ENCODE results near the gene ESRRA.

Gene ESRRA

GRCh38 chr11:64351136-64351631 is 45.9 kb downstream of the ESRRA start:
- no peak for DNase-seq (ENCODE audit: low read depth in 2 of 2)

DNA sequence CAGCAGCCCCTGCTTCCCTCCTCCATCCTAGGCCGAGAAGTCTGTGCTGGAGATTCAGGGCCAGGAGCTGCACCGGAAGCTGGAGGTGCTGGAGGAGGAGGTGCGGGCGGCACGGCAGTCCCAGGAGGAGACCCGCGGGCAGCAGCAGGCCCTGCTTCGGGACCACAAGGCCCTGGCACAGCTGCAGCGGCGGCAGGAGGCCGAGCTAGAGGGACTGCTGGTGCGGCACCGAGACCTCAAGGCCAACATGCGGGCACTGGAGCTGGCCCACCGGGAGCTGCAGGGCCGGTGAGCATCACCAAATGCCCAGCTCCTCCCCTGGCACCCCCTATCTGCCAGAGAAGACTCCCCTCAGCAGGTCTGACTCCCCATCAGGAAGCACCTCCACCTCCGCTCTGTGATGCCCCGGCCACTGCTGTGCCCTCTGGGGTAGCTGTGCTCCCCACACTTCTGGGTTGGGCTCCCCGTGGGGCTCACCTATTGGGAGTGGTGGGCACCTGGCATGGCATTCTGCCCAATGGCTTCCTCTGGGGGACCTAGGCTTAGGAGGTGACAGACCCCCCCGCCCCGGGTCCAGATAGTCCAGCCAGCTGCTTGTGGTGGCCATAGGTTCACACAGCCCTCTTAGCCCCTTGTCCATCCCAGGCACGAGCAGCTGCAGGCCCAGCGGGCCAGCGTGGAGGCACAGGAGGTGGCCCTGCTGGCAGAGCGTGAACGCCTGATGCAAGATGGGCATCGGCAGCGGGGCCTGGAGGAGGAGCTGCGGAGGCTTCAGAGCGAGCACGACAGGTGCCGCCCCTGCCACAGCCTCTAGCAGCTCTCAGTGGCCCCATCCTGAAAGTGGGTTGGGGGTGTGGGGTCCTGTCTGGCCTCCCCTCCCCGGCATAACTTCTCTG is 47.0 kb downstream of the ESRRA start:
- DNase-seq (ENCODE audit: low read depth in 2 of 2): no peak

- DNase-seq (ENCODE audit: low read depth in 2 of 2): no peak
Observed at GRCh38 chr11:64352995-64353714, 47.8 kb downstream of the ESRRA start.

- no peak for DNase-seq (ENCODE audit: low read depth in 2 of 2)
Observed at GRCh38 chr11:64353715-64354506, 48.6 kb downstream of the ESRRA start.

DNA sequence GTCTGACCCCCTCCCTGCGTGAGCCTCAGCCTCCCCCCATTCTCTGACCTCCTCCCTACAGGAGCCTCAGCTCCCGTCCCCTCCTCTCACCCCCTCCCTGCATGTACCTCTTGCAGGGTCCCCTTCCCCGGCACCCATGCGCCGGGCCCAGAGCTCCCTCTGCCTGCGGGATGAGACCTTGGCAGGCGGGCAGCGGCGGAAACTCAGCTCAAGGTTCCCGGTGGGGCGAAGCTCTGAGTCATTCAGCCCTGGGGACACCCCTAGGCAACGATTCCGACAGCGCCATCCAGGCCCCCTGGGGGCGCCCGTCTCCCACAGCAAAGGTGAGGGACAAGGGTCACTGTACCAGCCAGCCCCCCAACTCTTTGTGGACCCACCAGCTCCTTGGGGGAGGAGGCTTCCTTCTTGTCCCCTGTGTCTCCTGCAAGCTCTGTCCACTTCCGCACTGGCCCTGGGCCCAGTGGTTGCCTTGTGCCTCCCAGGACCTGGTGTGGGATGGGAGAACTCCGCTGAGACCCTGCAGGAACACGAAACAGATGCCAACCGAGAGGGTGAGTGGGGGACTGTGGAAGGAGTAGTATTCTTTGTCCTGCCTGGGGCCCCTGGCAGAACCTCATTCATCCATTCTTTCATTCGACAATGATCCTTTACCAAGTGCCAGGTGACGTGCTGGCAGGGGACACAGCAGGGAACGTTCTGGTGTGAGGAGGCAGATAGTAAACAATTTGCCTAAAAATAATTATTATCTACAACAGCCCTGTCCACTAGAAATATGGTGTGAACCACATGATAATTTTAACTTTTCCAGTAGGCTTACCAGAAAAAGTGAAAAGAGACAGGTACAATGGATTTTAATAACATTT is 50.0 kb downstream of the ESRRA start:
- DNase-seq (ENCODE audit: low read depth in 2 of 2): peak; percentile 48 to 52

GRCh38 chr11:64356498-64357411 is 51.4 kb downstream of the ESRRA start:
- no peak for DNase-seq (ENCODE audit: low read depth in 2 of 2)

- no peak for DNase-seq (ENCODE audit: low read depth in 2 of 2)
Observed at GRCh38 chr11:64357446-64357845, 52.1 kb downstream of the ESRRA start.

GRCh38 chr11:64357904-64358535 is 52.7 kb downstream of the ESRRA start:
- DNase-seq (ENCODE audit: low read depth in 2 of 2): no peak

GRCh38 chr11:64358536-64358906 is 53.2 kb downstream of the ESRRA start:
- no peak for DNase-seq (ENCODE audit: low read depth in 2 of 2)

- DNase-seq (ENCODE audit: low read depth in 2 of 2): peak in 1 of 2 experiments; percentile 36
Observed at GRCh38 chr11:64358907-64359711, 53.8 kb downstream of the ESRRA start, which contains the start of gene RPS6KA4. RPS6KA4 (plus strand) TSS chr11:64359162; CDS start chr11:64359236, 74 bp downstream.

DNA sequence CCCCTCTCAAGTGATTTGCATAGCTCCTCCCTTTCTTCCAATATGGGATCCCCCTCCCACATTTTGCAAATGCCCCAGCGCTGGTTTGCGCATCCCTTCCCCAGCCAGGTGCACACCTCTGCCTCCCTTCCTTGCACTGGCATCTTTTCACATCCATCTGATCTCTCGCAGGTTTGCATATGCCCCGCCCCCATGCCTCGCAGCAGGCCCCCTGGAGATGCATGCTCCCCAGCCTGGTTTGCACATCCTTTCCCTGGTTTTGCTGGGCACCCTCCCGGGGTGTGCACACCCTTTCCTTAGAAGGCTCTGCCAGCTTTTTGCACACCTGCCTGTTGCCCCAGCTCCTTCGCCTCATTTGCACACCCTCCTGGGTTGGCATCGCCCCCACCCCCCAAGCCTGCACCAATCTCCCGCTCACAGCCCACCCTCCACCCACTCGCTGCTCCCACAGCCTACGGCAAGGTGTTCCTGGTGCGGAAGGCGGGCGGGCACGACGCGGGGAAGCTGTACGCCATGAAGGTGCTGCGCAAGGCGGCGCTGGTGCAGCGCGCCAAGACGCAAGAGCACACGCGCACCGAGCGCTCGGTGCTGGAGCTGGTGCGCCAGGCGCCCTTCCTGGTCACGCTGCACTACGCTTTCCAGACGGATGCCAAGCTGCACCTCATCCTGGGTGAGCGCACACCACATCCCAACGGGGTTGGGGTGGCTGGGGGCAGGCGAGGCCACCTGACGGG is 54.6 kb downstream of the ESRRA start:
- no peak for DNase-seq (ENCODE audit: low read depth in 2 of 2)

GRCh38 chr11:64360448-64360921 is 55.2 kb downstream of the ESRRA start:
- no peak for DNase-seq (ENCODE audit: low read depth in 2 of 2)

GRCh38 chr11:64361659-64362058 is 56.3 kb downstream of the ESRRA start:
- no peak for DNase-seq (ENCODE audit: low read depth in 2 of 2)

DNA sequence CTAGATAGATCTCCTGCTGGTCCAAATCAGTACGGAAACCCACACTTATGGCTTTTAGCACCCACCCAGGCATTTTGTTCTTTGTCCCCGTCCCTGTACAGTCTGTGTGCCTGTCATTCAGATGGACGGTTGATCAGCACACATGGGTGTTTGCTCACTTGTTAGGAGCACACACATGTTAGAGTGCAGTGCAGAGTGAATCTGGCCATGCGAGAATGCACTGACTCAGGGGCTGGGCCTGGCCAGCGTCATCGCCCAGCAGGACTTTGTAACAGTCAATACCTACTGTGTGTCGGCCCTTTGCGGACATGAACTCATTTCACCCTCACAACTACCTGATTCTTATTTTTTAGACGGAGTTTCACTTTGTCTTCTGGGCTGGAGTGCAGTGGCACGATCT is 57.0 kb downstream of the ESRRA start:
- no peak for DNase-seq (ENCODE audit: low read depth in 2 of 2)

GRCh38 chr11:64364435-64364834 is 59.1 kb downstream of the ESRRA start:
- no peak for DNase-seq (ENCODE audit: low read depth in 2 of 2)

GRCh38 chr11:64364911-64365310 is 59.6 kb downstream of the ESRRA start:
- DNase-seq (ENCODE audit: low read depth in 2 of 2): no peak

Measured in fibroblast of skin of left biceps (primary cell).